Cerebellar nuclear complex (tissue), 1 donor: ENCODE measurements around the gene ANXA5.
"Not testable (repeated sequence)": the region's sequence is repeated elsewhere in the genome, so short reads cannot be mapped to it uniquely, and the experiment has no call there.

Experiments used
- DNase-seq, 2 experiments: peaks; one replicate each; lab custom pipeline; 2025; lab: John Stamatoyannopoulos, UW

ANXA5 gene

GRCh38 chr4:121696581-121697461 is at the start of gene ANXA5:
ANXA5 (minus strand) TSS chr4:121696980; CDS start chr4:121696589, 391 bp downstream.
- DNase-seq, result no peak

DNA sequence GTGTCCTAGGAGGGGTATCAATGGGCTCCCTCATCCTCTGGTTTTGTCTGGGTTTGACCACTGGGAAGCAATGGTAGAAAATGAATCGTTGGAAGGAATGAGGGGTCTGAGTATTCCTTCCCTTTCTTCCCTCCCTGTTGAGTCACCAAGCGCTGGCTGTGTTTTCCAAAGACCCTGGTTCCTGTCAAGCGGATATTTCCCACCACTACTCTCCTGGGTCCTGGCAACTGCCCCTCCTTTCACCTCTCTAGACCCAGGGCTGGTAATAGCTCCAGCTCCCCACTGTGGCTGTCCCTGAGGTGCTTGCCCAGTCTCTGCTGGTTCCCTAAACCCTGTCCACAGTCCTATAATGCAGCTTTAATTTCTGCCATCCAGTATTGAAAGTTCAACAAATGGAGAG is 46.0 kb upstream of the ANXA5 start:
- no peak for DNase-seq

DNA sequence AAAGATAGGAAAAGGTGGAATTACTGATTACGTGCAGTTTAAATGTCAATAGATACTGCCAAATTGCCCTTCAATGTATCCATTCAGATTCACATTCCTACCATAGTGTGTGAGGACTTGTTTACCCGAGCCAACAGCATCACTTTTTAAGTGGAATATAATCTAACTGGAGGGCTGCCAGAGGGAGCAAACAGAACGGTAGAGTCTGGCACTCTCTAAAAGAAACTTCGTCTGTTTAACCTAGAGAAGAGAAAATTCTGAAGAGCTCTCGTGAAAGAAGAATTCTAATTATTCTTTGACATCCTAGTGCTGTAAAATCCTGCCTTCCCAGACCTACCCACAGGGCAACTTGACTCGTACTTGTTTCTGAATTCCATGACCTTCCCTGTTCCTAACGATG is 45.0 kb upstream of the ANXA5 start:
- DNase-seq, result no peak

GRCh38 chr4:121740796-121741409 is 44.1 kb upstream of the ANXA5 start:
- DNase-seq, result no peak

- no peak for DNase-seq
These were observed 42.8 kb upstream of the ANXA5 start for GRCh38 chr4:121739575-121739974.

- DNase-seq, result no peak
These were observed 42.2 kb upstream of the ANXA5 start for GRCh38 chr4:121738780-121739535.

DNA sequence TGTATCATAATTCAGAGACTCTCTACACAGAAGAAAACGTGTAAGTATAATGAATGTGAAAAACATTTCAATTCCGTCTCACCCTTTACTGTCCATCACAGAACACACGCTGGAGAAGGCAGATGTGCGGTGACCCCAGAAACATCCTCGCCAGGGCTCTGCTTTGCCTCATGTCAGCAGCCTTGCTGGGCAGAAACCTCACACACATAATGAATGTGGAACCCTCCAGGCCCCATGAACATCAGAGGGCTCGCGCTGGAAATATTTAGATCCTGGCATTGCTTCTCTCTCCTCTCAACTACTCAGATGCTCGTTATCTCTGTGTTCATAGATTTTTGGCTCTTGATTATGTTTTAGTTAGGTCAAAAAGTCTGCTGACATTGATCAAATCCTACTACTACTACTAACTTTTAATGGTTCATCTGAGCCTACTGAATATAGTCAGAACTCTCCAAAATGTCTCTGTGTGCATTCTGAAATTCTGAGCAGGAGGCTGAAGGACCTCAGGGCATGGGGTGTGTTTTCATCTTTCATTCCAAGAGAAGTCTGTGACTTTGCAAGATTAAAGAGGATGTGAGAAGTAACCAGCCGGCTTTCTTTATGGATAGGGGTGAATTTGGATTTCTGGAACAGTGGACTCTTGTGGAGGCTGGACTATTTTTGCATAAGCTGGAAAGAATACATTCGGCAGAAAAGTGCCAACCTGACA is 41.2 kb upstream of the ANXA5 start:
- no peak for DNase-seq

GRCh38 chr4:121736735-121737351 is 40.1 kb upstream of the ANXA5 start:
- no peak for DNase-seq

GRCh38 chr4:121734571-121734970 is 37.8 kb upstream of the ANXA5 start:
- DNase-seq, result no peak

GRCh38 chr4:121733942-121734341 is 37.2 kb upstream of the ANXA5 start:
- no peak for DNase-seq

GRCh38 chr4:121729753-121730152 is 33.0 kb upstream of the ANXA5 start:
- DNase-seq, result not testable (repeated sequence)

DNA sequence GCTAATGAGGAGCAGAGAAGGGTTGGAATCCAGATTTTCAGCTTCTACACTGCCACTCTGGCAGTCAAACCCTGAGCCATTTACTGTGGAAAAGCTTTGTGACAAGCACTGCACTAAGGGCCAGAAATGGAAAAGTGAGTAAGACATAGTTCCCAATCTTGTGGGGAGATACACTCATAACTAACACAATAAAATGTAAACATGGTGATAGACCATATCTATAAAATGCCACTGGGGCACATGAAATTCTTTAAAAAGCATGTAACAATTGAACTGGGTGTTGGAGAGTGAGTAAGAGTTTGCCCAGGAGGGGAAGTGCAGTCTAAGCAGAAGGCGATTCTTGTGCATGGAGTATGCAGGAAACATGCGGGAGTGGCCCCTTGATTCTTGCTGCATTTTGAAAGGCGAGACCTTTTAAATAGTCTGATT is 32.0 kb upstream of the ANXA5 start:
- DNase-seq, result no peak

DNA sequence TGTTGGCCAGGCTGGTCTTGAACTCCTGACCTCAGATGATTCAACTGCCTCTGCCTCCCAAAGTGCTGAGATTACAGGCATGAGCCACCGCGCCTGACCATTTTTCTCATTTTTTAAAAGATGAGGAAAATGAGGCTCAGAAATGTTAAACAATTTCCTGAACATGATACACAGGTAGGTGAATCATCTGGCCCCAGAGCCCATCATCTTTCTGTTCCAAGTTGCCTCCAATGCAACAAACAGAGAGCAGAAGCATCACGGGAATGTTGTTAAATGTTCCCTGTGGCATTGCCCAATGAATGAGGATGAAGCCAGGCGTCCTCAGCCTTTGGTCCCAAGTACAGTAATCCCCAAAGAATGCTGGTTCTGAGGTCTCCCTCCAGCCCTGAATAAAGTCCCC is 31.3 kb upstream of the ANXA5 start:
- no peak for DNase-seq

GRCh38 chr4:121726642-121727268 is 30.0 kb upstream of the ANXA5 start:
- DNase-seq, result no peak

DNA sequence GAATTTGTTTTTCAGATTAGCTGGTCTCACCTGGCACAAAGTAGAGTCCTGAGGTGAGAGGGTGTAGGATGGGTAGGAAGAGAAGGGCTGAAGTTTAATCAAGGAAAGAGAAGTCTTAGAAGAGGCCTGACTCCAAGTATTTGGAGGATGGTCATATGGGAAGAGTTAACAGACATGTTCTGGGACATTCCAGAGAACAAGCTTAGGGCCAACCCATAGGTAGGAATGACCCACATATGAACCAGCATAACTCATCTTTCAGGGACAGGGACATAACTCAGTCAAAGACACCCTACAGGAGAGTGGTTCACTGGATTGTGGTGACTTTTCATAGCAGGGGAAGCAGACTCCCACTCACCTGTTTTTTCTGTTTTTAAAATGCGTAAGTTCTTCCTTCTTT is 27.9 kb upstream of the ANXA5 start:
- DNase-seq, result no peak

DNA sequence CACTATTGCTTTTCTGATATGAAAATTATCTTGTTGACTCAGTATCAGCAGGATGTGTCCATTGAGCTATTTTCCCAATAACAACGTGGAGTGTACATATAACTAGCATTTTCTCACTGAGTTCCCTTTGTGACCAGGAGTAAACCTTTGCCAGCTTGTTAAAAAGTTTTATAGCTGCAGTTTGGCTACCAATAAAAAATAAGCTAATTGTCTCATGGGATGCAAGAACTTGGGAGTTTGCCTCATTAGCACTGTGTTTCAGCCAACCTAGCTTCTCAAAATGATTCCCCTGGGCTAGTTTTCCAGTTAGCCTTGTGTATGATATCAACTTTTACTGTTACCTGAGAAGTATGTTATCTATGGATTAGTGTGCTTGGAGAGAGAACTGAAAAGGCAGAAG is 24.9 kb upstream of the ANXA5 start:
- DNase-seq, result no peak

GRCh38 chr4:121720109-121720508 is 23.3 kb upstream of the ANXA5 start:
- no peak for DNase-seq

GRCh38 chr4:121717680-121718237 is 21.0 kb upstream of the ANXA5 start:
- DNase-seq, result no peak

GRCh38 chr4:121714548-121714947 is 17.8 kb upstream of the ANXA5 start:
- no peak for DNase-seq

DNA sequence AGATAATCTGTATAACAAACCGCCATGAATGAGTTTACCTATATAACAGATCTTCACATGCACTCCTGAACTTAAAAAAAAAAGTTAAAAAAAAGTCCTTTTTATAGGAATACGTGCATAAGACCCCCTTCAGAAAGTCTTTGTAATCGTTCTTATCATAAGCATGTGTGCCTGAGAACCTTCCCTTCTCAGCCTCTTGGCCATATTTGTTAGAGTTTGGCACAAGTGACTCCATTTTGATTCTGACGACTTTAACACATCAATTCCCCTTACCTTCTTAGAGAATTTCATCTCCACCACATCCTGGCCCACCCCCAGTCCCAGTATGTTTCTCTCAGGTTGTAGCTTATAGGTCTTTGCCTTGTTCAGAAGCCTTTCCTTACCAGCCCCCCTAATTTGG is 16.0 kb upstream of the ANXA5 start:
- no peak for DNase-seq
